ENCODE measurements around the gene RAB3IP. TPM values are rescaled to one million over a fixed set of nuclear protein-coding genes. Genes with fewer than 3 reads are reported as not detected.
"Not testable (repeated sequence)": the region's sequence is repeated elsewhere in the genome, so short reads cannot be mapped to it uniquely, and the experiment has no call there.

Gene RAB3IP
- total RNA-seq, 1 experiment from 2014 or later: 9.1 TPM

DNA sequence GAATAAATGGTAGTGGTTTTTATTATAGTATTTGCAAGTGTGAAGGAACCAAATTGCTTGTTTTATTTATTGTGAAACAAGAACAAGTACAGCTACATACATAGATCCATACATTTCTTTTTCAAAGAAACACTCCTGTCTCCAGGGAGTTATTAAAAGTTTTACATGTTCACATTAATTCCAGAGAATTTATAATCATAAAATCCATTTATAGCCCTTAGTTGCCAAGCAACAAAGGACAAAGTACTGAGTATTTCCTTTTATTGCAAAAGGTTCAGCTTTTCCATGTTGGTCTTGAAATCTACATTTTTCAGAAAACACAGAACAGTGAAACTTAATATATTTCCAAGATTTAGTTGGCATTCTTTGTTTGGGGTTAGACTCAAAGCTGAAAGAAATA, 95.9 kb downstream of the RAB3IP start:
- no peak for DNase-seq (ENCODE audit: low spot score)

DNA sequence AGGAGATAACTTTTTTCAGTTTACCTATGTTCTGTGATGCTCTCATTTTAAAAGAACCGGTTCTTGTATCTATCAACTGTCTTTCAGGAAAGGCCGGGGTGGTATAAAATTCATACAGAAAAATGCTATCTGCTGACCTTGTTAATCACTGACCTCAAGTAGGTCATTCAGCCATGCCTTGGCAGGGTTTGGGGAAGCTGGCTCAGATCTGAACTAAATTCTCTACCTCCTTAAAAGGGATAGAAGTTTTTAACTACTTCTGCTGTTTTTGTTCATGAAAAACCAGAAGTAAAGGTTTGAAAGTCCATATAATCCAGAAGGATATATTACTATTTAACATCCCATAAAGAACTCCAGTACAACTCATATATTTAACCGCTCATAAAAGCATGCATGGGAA, 96.4 kb downstream of the RAB3IP start:
- no peak for DNase-seq (ENCODE audit: low spot score)

- DNase-seq (ENCODE audit: low spot score): no peak
Observed at GRCh38 chr12:69836015-69836414, 97.4 kb downstream of the RAB3IP start.

GRCh38 chr12:69837191-69837590, 98.5 kb downstream of the RAB3IP start:
- no peak for DNase-seq (ENCODE audit: low spot score)

- DNase-seq (ENCODE audit: low spot score): no peak
Observed at GRCh38 chr12:69837657-69838415, 99.2 kb downstream of the RAB3IP start.

DNA sequence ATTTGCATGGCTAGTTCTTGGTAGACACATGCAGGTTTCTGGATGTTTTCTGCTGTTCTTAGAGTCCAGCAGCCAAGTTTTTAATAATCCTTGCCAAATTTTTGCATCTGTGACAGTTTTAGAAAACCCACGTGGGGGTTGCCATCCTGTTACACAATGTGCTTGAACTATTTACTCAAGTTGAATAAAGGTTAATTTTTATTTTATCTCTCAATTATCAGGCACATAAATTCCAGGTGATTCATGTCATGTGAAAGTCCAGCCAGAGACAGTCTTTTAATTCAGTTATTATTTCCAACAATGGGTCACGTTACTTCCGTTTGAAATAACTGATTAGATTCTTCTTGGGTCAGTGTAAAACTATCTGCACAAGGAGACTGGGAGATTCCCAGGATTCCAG, 102.1 kb downstream of the RAB3IP start:
- DNase-seq (ENCODE audit: low spot score): no peak

- no peak for DNase-seq (ENCODE audit: low spot score)
Observed at GRCh38 chr12:69843608-69844007, 104.9 kb downstream of the RAB3IP start.

DNA sequence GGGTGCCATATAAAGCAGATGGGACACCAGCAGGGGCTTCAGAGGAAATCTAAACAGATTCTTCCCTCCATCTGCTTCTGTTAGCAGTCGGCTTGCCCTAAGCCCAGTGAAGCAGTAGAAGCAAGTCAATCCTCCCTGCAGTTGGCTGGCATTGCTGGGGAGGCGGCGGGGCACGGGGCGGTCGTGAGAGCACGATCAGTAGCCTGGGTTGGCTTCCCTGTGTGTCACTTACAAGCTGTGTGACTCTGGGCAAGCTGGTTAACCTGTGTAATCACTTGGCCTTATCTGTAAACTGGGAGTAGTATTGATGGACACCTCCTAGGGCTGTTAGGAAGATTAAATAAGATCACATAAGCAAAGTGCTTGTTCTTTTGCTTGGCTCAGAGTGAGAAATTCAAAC, 105.8 kb downstream of the RAB3IP start:
- no peak for DNase-seq (ENCODE audit: low spot score)

DNA sequence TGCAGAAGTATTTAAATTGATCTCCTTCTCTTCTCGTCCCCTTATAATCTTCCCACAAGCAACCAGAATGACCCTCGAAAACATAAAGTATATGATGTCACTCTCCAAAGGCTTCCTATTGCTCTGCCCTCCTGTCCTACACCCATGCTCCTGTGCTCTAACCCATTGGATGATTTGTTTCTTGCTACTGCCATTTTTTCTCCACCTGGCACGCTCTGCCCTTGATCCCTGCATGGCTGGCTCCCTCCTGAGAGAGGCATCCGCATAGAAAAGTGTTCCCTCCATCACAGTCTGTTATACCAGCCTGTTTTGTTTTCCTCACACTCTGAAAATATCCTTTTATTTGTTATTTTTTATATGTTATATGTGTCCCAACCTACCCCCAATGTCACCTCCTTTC, 106.2 kb downstream of the RAB3IP start:
- DNase-seq (ENCODE audit: low spot score): no peak

DNA sequence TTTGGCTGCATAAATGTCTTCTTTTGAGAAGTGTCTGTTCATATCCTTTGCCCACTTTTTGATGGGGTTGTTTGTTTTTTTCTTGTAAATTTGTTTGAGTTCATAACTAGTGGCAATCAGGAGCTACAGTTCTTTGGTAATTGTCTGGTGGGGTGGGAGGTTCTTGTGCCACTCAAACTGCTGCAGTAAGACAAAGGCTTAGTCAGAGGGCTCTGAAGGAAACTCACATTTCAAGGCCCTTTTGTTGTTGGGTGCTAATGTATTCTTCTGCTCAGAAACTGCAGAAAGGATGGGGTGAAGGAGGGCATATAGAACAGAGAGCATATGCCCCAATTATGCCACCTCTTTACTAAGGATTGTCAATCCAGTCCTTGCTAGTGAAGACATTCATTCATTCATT, 108.3 kb downstream of the RAB3IP start:
- DNase-seq (ENCODE audit: low spot score): no peak

- DNase-seq (ENCODE audit: low spot score): no peak
Observed at GRCh38 chr12:69851976-69852375, 113.3 kb downstream of the RAB3IP start.

GRCh38 chr12:69853176-69853961, 114.7 kb downstream of the RAB3IP start:
- DNase-seq (ENCODE audit: low spot score): not testable (repeated sequence)

DNA sequence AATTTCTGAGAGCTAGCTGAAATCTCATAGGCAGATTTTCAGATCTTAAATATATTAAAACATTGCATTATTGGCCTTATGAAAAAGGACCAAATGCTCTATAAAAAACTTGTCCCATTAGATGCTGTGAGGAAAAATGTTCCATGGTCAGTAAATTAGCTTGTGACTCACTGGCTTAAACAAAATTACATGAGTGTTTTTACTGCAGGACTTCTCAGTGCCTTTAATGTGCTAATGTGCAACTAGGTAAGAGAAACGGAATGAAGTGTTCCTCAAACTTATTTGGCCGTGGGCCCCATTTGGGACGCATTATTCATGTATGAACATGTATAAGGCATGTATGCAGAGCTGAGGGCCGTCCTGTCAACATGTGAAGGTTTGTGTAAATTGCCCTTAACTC, 128.0 kb downstream of the RAB3IP start:
- no peak for DNase-seq (ENCODE audit: low spot score)

DNA sequence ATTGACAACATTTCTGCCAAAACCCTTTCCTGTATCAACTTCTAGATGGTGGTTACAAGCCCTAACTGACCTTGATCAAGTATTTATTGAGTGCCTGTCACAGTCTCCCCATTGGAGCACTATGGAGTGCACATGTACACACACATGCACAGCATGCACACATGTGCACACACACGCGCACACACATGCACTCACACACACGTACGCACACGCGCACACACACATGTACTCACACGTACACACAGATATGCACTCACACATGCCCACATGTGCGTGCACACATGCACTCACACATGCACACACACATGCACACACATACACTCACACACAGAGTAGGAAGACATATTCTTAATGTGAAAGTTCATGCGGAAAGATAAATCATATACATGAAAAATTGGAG, 130.0 kb downstream of the RAB3IP start:
- DNase-seq (ENCODE audit: low spot score): no peak

GRCh38 chr12:69872804-69873203, 134.1 kb downstream of the RAB3IP start:
- no peak for DNase-seq (ENCODE audit: low spot score)

Other genes with a start within 250 kb of the RAB3IP start
- gene CCT2, start 153.4 kb upstream of the RAB3IP start, total RNA-seq (2014; rRNA removed; shearing (Covaris generic)): 440 and 479 TPM in 2 replicates
- not detected in 2 replicates for gene LRRC10, start 128.0 kb upstream of the RAB3IP start, total RNA-seq (2014; rRNA removed; shearing (Covaris generic))
- not detected in 2 replicates for gene BEST3, start 39.6 kb upstream of the RAB3IP start, total RNA-seq (2014; rRNA removed; shearing (Covaris generic))
- gene MYRFL, start 86.4 kb downstream of the RAB3IP start, total RNA-seq (2014; rRNA removed; shearing (Covaris generic)): not detected in 2 replicates